ENCODE measurements around the gene SCN9A.
"Not testable (repeated sequence)": the region's sequence is repeated elsewhere in the genome, so short reads cannot be mapped to it uniquely, and the experiment has no call there.

SCN9A gene

DNA sequence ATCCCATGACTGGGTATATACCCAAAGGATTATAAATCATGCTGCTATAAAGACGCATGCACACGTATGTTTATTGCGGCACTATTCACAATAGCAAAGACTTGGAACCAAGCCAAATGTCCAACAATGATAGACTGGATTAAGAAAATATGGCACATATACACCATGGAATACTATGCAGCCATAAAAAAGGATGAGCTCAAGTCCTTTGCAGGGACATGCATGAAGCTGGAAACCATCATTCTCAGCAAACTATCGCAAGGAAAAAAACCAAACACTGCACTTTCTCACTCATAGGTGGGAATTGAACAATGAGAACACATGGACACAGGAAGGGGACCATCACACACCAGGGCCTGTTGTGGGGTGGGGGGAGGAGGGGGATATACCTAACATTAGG is 165.8 kb downstream of the SCN9A start:
- H3K4me3 ChIP-seq (ENCODE audit: low read depth, low read length); H3K27ac ChIP-seq (ENCODE audit: extremely low read depth, low read depth, low read length); CTCF ChIA-PET; POLR2A ChIA-PET; H3K36me3 ChIP-seq (ENCODE audit: control insufficient read depth in 2 of 2, insufficient read depth in 1 of 2, low read length in 2 of 2); H3K9me3 ChIP-seq (ENCODE audit: control insufficient read depth, insufficient read depth, low read depth, low read length); H3K4me1 ChIP-seq (ENCODE audit: control insufficient read depth, insufficient read depth, low read length): not testable (repeated sequence)
- TF ChIP-seq ZNF146 (tag by site-specific recombination; IDR thresholded peaks at IDR 0.05), result peak; percentile 64; the same call in 1 of the 2 replicates

DNA sequence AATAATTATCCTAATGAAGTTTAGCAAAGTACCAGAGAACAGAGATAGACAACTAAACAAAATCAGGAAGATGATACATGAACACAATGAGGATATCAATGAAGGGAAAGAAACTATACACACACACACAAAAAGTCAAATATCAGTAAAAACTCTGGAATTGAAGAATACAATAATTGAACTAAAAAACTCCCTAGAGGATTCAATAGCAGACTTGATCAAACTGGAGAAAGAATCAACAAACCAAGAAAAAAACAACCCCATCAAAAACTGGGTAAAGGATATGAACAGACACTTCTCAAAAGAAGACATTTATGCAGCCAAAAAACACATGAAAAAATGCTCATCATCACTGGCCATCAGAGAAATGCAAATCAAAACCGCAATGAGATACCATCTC is 166.4 kb downstream of the SCN9A start:
- H3K9me3 ChIP-seq (ENCODE audit: control insufficient read depth, insufficient read depth, low read depth, low read length); CTCF ChIA-PET; H3K4me1 ChIP-seq (ENCODE audit: control insufficient read depth, insufficient read depth, low read length); H3K36me3 ChIP-seq (ENCODE audit: control insufficient read depth in 2 of 2, insufficient read depth in 1 of 2, low read length in 2 of 2); POLR2A ChIA-PET; H3K4me3 ChIP-seq (ENCODE audit: low read depth, low read length); H3K27ac ChIP-seq (ENCODE audit: extremely low read depth, low read depth, low read length): not testable (repeated sequence)

DNA sequence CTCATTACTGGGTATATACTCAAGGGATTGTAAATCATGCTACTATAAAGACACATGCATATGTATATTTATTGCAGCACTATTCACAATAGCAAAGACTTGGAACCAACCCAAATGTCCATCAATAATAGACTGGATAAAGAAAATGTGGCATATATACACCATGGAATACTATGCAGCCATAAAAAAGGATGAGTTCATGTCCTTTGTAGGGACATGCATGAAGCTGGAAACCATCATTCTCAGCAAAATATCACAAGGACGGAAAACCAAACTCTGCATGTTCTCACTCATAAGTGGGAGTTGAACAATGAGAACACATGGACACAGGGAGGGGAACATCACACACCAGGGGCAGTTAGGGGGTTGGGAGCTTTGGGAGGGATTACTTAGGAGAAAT is 169.6 kb downstream of the SCN9A start:
- CTCF ChIA-PET; H3K27ac ChIP-seq (ENCODE audit: extremely low read depth, low read depth, low read length); H3K4me3 ChIP-seq (ENCODE audit: low read depth, low read length); H3K9me3 ChIP-seq (ENCODE audit: control insufficient read depth, insufficient read depth, low read depth, low read length); H3K36me3 ChIP-seq (ENCODE audit: control insufficient read depth in 2 of 2, insufficient read depth in 1 of 2, low read length in 2 of 2); H3K4me1 ChIP-seq (ENCODE audit: control insufficient read depth, insufficient read depth, low read length); POLR2A ChIA-PET: not testable (repeated sequence)
- TF ChIP-seq ZNF146 (tag by site-specific recombination; IDR thresholded peaks at IDR 0.05), result peak; percentile 67; the same call in 1 of the 2 replicates

DNA sequence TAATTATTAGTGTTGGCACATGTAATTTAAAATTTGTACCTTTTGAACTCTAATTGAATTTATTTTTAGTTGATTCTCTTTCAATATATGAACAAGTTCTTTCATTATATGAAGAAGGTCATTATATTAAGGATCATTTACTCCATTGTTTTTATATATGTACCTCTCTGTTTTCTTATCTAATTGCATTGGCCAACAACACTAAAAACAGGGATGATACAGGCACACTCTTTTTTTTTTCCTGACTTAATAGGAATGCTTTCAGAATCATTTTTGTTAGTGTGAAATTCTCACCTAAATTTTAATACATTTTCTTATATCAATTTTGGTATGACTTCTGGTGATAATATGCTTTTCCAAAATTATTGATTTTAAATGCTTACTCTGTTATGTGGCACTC is 173.0 kb downstream of the SCN9A start:
- Histone ChIP-seq H3K27ac (ENCODE audit: extremely low read depth, low read depth, low read length) (no peak overlapping the region), H3K9me3 (ENCODE audit: control insufficient read depth, insufficient read depth, low read depth, low read length) (no peaks in the 10 kb centered on the region), H3K4me1 (ENCODE audit: control insufficient read depth, insufficient read depth, low read length) (no peaks in the 10 kb centered on the region), H3K4me3 (ENCODE audit: low read depth, low read length) (no peak overlapping the region), H3K36me3 (ENCODE audit: control insufficient read depth in 2 of 2, insufficient read depth in 1 of 2, low read length in 2 of 2) (no peaks in the 10 kb centered on the region)
- TF ChIP-seq ZNF239 (tag by site-specific recombination; IDR thresholded peaks at IDR 0.05) (no peak), ZNF16 (tag by site-specific recombination; IDR thresholded peaks at IDR 0.05; ENCODE audit: low read depth) (no peak), ZNF2 (tag by site-specific recombination; IDR thresholded peaks at IDR 0.05) (no peak), ZNF670 (tag by site-specific recombination; IDR thresholded peaks at IDR 0.05; ENCODE audit: low read depth) (no peak)
- TF ChIP-seq, protein P1, sequence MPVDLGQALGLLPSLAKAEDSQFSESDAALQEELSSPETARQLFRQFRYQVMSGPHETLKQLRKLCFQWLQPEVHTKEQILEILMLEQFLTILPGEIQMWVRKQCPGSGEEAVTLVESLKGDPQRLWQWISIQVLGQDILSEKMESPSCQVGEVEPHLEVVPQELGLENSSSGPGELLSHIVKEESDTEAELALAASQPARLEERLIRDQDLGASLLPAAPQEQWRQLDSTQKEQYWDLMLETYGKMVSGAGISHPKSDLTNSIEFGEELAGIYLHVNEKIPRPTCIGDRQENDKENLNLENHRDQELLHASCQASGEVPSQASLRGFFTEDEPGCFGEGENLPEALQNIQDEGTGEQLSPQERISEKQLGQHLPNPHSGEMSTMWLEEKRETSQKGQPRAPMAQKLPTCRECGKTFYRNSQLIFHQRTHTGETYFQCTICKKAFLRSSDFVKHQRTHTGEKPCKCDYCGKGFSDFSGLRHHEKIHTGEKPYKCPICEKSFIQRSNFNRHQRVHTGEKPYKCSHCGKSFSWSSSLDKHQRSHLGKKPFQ (tag by site-specific recombination; IDR thresholded peaks at IDR 0.05), result no peak
- ChIA-PET POLR2A (no interaction called here), CTCF (interaction anchor here (1.0 to 1.6 kb wide), 2 partner anchors 20 to 158 kb away, joined by 3 read pairs; no protein-coding TSS in a partner anchor)

DNA sequence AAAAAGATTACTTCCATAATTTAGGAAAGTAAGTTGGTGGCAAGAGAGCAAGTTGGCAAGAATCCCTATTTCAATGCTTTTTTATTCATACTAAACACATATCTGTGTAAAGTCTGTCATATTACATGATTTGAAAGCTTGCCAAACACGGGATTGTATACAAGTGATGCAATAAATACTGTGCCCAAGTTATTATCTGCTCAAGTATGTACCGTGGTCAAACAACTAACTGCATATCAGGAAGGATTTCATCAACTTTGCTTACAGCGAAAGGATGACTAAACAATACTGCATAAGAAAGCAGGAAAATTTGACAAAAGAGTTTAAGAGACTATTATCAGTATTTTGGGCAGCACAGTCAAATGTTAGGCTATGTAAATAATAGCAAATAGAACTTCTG is 178.3 kb downstream of the SCN9A start:
- ChIA-PET CTCF (no interaction called here), POLR2A (no interaction called here)
- Histone ChIP-seq H3K27ac (ENCODE audit: extremely low read depth, low read depth, low read length) (no peak overlapping the region), H3K9me3 (ENCODE audit: control insufficient read depth, insufficient read depth, low read depth, low read length) (no peaks in the 10 kb centered on the region), H3K4me1 (ENCODE audit: control insufficient read depth, insufficient read depth, low read length) (no peaks in the 10 kb centered on the region), H3K36me3 (ENCODE audit: control insufficient read depth in 2 of 2, insufficient read depth in 1 of 2, low read length in 2 of 2) (no peaks in the 10 kb centered on the region), H3K4me3 (ENCODE audit: low read depth, low read length) (no peak overlapping the region)
- TF ChIP-seq ZNF19 (tag by site-specific recombination; IDR thresholded peaks at IDR 0.05; ENCODE audit: low read depth), result no peak
- TF ChIP-seq ZFP69B (tag by site-specific recombination; IDR thresholded peaks at IDR 0.05), result no peak
- TF ChIP-seq, protein P2, sequence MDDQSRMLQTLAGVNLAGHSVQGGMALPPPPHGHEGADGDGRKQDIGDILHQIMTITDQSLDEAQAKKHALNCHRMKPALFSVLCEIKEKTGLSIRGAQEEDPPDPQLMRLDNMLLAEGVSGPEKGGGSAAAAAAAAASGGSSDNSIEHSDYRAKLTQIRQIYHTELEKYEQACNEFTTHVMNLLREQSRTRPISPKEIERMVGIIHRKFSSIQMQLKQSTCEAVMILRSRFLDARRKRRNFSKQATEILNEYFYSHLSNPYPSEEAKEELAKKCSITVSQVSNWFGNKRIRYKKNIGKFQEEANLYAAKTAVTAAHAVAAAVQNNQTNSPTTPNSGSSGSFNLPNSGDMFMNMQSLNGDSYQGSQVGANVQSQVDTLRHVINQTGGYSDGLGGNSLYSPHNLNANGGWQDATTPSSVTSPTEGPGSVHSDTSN (CRISPR knock-in tag; IDR thresholded peaks at IDR 0.05), result no peak
- TF ChIP-seq, protein P3, sequence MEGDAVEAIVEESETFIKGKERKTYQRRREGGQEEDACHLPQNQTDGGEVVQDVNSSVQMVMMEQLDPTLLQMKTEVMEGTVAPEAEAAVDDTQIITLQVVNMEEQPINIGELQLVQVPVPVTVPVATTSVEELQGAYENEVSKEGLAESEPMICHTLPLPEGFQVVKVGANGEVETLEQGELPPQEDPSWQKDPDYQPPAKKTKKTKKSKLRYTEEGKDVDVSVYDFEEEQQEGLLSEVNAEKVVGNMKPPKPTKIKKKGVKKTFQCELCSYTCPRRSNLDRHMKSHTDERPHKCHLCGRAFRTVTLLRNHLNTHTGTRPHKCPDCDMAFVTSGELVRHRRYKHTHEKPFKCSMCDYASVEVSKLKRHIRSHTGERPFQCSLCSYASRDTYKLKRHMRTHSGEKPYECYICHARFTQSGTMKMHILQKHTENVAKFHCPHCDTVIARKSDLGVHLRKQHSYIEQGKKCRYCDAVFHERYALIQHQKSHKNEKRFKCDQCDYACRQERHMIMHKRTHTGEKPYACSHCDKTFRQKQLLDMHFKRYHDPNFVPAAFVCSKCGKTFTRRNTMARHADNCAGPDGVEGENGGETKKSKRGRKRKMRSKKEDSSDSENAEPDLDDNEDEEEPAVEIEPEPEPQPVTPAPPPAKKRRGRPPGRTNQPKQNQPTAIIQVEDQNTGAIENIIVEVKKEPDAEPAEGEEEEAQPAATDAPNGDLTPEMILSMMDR (tag by site-specific recombination; IDR thresholded peaks at IDR 0.05), result no peak
- TF ChIP-seq ZNF354C (tag by site-specific recombination; IDR thresholded peaks at IDR 0.05; ENCODE audit: borderline replicate concordance, low read depth), result no peak
- TF ChIP-seq ZNF549 (tag by site-specific recombination; IDR thresholded peaks at IDR 0.05), result no peak
- TF ChIP-seq ZFP3 (tag by site-specific recombination; IDR thresholded peaks at IDR 0.05; ENCODE audit: low read depth), result no peak
